Activated CD8-positive, alpha-beta memory T cell treated with anti-CD3 and anti-CD28 coated beads for 1 hour (primary cell): ENCODE results near the gene REEP5.
"Not testable (repeated sequence)": the region's sequence is repeated elsewhere in the genome, so short reads cannot be mapped to it uniquely, and the experiment has no call there.

Experiments used
- DNase-seq, 2 donors: peaks; one replicate each; pipeline ENCODE4 v3.0.0-alpha.2; 2020; ENCODE audit warnings: low read depth in 1 of 2; ENCODE audit errors: extremely low read depth in 1 of 2

REEP5 gene

GRCh38 chr5:112933651-112934365 lies 11.8 kb upstream of the REEP5 start:
- no peak for DNase-seq

GRCh38 chr5:112933105-112933504 lies 11.1 kb upstream of the REEP5 start:
- no peak for DNase-seq

DNA sequence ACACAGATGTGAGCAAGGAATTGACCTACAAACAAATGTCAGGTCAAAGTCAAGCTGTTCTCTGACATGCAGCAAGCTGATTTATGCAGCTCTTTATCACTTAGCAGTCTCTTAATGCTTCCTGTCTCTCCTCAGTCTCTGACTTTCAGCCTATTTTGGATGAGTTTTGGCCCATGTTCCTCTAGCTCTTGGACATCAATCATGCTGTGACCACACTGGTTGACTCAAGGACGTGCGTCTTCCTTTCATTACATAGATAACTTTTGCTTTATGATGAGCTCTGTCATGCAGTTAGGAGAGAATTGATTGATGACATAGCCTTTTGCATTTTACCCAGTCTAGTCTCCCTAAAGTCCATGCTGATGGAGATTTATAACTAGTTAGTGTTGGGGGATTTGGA lies 9.4 kb upstream of the REEP5 start:
- no peak for DNase-seq

DNA sequence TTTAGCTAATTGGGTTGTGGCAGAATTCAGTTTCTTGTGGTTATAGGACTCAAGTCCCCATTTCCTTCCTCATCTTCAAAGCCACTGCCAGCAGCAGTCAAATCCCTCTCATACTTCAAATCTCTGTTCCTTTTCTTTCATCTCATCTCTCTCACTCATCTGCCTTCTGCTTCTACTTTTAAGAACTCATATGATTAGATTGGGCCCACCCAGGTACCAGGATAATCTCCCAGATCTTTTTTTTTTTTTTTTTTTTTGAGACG lies 8.0 kb upstream of the REEP5 start:
- DNase-seq = no peak

GRCh38 chr5:112929336-112930081 lies 7.5 kb upstream of the REEP5 start:
- DNase-seq = no peak

DNA sequence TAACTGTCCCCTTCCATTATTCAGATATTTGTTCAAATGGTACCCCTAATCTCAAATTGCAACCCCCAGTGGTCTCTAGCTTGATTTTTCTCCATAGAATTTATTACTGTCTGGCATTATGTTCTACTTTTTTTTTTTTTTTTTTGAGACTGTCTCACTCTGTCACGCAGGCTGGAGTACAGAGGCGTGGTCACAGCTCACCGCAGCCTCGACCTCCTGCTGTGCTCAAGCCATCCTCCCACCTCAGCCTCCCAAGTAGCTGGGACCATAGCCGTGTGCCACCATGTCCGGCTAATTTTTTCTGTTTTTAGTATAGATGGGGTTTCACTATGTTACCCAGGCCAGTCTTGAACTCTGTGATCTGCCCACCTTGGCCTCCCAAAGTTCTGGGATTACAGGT lies 2.0 kb upstream of the REEP5 start:
- DNase-seq = no peak

GRCh38 chr5:112923148-112923917 lies 1.3 kb upstream of the REEP5 start:
- DNase-seq = no peak

GRCh38 chr5:112921026-112921832 lies 798 bp downstream of the REEP5 start:
- DNase-seq = peak in 1 of 2 donors; percentile 38

- no peak for DNase-seq
Observed at GRCh38 chr5:112919972-112920371, 2.1 kb downstream of the REEP5 start.

- DNase-seq = no peak
Observed at GRCh38 chr5:112918679-112919078, 3.3 kb downstream of the REEP5 start.

DNA sequence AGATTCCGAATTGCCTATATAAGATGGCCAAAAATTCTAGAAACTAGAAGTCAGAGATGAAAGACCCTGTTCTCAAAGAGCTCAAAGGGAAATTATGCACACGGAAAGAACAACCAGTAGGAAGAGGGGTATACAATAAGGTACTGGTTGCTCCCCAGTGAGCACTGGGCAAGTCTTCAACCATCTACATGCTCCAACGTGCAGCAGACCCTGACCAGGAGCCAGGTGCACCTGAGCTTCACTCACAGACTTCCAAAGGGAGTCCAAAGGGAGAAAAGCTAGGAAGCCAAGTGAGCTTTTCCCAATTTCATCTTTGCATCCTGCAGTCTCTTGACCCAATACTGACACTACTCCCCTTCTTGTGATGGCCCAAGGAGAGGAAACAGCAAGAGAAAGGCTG lies 3.9 kb downstream of the REEP5 start:
- DNase-seq = no peak

GRCh38 chr5:112917453-112917995 lies 4.5 kb downstream of the REEP5 start:
- DNase-seq = no peak

GRCh38 chr5:112915831-112916230 lies 6.2 kb downstream of the REEP5 start:
- DNase-seq = no peak

DNA sequence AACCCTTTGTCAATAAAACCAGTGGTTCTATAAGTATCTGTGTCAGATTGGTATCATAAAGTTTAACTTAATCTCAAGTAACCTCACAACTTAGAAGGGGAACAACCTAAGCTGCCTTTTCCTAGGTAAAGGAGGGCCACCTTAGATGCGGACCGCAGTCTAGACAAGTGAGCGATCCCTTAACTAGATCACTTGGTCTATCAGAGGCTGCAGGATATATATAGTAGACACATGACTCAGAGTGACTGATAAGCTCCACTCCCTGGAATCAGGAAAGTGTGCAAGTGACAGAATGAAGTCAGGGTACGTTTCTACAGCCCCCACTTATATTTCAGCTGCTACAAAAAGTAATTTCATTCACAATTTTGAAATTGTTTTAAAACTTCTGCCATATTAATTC lies 7.4 kb downstream of the REEP5 start:
- no peak for DNase-seq

DNA sequence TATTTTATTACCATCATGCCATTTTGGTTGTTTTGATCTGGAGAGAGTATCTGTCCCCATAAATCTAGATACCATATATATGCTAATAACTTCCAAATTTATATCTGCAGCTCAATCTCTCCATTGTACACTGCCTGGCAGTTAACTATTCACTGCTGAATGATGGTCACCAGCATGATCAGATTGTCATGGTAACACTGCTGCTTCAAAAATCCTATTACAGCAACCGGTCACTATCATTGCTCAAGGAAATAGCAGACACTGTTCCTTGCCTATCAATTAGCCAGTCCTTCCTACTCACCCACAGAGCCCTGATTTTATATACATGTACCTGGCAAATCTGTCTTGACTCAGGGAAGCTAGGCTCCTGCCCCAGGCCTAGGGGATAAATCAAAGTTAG lies 11.5 kb downstream of the REEP5 start:
- DNase-seq = no peak

- no peak for DNase-seq
Observed at GRCh38 chr5:112908854-112909253, 13.2 kb downstream of the REEP5 start.

DNA sequence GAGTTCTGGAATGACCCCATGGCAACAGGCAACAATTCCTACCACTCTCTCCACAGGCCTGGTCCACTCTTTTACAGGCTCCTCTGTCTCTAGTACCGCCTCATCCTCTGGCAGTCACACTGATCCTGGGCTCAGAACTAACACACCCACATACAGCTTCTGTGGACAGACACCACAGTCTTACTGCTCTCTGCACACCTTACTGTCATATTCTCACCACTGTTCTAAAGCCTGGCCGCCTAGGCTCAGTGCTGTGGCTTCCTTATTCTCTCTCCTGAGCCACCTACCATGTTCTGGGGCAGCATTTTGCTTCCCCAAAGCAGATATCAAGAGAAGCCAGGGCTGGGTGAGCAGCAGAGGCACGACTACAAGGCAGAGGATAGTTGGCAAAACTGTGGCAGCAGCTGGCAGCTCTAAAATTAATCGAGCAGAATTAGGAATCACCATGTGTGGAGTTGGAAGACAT lies 14.8 kb downstream of the REEP5 start:
- DNase-seq = no peak

DNA sequence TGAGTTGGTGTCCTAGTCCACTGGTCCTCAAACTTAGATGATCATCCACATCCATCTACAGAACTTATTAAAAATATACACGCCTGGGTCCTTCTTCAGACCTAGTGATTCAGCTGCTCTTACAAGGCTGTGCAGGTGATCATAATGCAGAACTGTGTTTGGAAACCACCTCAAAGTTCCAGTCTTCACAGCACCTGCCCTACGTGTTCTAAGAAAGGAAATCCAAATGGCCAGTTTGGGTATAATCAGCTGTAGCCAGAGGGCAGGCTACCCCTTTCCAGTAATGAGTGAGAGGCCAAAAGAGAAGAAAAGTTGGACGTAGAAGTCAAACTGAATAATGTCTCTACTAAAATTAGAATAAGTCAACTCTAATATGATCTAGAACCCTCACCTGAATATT lies 15.4 kb downstream of the REEP5 start:
- no peak for DNase-seq

DNA sequence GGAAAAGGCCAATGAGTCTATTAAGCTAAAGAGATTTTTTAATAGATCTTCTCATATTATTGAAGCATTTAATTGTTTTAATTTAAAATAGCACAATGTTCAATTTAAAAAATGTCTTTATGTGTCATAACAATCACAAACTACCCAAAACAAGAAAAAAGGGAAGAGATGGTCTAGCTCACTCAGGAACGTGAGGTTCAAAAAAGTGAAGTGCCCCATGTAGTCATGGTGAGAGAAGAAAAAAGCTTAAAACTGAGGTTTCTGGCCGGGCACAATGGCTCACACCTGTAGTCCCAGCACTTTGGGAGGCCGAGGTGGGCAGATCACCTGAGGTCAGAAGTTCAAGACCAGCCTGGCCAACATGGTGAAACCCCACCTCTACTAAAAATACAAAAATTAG lies 17.0 kb downstream of the REEP5 start:
- not testable (repeated sequence) for DNase-seq

- no peak for DNase-seq
Observed at GRCh38 chr5:112902561-112902960, 19.5 kb downstream of the REEP5 start.

GRCh38 chr5:112895682-112896081 lies 26.3 kb downstream of the REEP5 start:
- no peak for DNase-seq
